Activated CD4-positive, alpha-beta T cell treated with anti-CD3 and anti-CD28 coated beads, Interleukin-2, amount 50 U/mL, for 4 hours (primary cell): Measurements from ENCODE around the gene GAA.

Experiments used
- DNase-seq, 2 experiments: peaks; one replicate each; pipeline ENCODE4 v3.0.0-alpha.2; 2020

GAA gene

DNA sequence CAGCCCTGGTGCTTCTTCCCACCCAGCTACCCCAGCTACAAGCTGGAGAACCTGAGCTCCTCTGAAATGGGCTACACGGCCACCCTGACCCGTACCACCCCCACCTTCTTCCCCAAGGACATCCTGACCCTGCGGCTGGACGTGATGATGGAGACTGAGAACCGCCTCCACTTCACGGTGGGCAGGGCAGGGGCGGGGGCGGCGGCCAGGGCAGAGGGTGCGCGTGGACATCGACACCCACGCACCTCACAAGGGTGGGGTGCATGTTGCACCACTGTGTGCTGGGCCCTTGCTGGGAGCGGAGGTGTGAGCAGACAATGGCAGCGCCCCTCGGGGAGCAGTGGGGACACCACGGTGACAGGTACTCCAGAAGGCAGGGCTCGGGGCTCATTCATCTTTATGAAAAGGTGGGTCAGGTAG, 3.6 kb downstream of the GAA start:
- DNase-seq: no peak

DNA sequence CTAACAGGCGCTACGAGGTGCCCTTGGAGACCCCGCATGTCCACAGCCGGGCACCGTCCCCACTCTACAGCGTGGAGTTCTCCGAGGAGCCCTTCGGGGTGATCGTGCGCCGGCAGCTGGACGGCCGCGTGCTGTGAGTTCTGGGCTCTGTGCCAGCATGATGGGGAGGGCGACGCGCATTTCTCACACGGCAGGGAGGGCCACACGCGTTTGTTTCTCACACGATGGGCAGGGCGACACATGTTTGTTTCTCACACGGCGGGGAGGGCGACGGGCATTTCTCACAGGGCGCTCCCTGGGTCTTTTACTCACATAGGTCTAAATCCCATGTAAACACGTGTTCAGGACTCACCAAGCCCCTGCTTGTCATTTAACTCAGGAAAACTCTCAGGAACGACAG, 4.4 kb downstream of the GAA start:
- DNase-seq: no peak

DNA sequence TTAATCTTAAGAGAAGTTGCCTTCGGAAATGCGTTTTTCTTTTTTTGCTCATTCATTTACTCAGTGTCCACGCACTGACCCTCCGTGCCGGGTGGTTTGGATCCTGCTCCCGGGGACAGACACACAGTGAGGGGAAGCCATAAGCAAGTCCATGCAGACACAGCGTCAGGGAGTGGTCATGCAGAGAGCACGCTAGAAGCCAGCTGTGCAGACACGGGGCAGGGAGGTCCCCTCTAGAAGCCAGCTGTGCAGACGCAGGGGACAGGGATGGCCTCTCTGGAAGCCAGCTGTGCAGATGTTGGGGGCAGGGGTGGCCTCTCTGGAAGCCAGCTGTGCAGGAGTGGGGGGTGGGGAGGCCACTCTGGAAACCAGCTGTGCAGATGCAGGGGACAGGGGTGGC, 4.8 kb downstream of the GAA start:
- DNase-seq: no peak

DNA sequence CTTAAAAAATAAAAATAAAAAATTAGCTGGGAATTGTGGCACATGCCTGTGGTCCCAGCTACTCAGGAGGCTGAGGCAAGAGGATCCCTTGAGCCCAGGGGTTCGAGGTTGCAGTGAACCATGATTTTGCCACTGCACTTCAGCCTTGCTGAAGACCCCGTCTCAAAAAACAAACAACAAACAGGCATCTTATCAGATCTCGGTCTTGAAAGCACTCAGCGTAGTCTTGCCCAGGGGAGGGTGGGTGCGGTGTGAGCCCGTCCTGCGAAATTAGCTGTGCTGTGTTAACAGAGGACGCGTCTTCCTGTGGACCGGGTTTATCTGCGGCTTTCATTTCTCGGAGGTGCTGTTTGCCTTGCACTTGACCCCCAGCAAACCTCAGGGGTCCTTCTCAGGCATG, 5.4 kb downstream of the GAA start:
- no peak for DNase-seq

DNA sequence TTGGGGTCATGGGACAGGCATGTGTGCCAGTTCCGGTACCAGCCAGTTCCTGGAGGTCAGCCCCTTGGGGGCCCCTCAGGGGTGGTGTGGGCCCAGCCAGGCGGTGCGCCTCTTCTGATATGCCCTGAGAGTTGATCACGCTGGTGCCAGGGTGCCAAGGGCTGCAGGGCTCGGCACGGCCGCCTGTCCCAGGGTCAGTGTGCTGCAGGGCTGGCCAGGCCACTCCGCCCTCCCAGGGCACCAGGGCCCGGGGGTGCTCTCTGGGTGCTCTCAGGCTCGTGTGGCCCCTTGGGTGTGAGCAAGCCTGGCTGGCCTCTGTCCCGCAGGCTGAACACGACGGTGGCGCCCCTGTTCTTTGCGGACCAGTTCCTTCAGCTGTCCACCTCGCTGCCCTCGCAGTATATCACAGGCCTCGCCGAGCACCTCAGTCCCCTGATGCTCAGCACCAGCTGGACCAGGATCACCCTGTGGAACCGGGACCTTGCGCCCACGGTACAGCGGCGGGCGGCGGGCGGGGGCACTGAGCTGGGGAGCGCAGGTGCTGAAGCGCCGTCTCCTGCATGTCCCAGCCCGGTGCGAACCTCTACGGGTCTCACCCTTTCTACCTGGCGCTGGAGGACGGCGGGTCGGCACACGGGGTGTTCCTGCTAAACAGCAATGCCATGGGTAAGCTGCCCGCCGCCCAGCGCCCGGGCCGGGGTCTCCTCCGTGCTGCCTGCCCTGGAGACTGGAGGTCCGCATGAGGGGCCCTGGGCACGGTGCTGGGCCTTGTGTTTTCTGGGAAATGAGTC, 6.0 kb downstream of the GAA start:
- DNase-seq: no peak

DNA sequence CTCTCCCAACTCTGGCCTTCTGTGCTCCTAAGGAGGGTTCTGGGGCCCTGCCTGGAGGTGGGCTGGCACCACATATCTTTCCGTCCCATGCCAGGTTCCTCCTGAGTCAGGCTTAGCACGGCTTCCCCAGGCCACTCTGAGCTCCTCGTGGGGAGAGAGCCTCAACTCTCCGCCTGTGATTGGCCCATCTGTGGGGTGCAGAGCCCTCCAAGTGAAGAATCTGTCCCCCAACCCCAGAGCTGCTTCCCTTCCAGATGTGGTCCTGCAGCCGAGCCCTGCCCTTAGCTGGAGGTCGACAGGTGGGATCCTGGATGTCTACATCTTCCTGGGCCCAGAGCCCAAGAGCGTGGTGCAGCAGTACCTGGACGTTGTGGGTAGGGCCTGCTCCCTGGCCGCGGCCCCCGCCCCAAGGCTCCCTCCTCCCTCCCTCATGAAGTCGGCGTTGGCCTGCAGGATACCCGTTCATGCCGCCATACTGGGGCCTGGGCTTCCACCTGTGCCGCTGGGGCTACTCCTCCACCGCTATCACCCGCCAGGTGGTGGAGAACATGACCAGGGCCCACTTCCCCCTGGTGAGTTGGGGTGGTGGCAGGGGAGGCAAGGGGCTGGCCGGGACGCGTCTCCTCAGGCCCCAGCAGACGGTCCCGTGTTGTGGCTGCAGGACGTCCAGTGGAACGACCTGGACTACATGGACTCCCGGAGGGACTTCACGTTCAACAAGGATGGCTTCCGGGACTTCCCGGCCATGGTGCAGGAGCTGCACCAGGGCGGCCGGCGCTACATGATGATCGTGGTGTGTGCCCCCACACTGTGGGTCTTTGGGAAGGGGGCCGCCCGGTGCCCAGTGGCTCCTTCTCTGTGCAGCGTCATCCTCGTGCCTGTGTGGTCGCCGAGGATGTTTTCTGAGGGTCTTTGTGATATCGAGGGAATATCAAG, 6.9 kb downstream of the GAA start:
- no peak for DNase-seq

DNA sequence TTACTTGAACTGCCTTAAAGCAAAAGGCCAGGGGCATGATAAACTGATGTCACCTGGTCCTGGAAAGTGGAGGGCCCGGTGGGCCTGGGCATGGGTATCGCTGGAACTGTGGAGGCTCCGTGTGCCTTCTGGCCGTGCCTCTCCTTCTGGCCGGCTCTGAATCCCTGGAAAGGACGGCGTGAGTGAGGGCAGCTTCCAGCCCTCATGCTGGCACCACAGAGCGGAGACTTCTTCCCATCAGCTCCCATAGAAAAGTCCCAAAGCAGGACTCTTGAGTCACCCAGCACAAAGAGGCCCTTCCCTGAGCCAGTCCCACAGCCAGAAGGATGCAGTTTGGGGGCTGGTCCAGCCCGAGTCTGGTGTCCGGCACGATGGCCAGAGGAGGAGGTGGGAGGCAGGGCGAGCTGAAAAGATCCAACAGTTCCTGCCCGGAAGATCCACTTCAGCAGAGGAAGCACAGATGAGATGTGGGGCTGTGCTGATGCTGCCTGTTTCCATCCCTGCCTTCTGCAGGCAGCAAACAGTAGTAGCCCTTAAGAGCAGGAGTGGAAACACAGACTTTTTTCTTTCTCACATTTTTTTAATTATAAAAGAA, 7.8 kb downstream of the GAA start:
- DNase-seq: no peak

DNA sequence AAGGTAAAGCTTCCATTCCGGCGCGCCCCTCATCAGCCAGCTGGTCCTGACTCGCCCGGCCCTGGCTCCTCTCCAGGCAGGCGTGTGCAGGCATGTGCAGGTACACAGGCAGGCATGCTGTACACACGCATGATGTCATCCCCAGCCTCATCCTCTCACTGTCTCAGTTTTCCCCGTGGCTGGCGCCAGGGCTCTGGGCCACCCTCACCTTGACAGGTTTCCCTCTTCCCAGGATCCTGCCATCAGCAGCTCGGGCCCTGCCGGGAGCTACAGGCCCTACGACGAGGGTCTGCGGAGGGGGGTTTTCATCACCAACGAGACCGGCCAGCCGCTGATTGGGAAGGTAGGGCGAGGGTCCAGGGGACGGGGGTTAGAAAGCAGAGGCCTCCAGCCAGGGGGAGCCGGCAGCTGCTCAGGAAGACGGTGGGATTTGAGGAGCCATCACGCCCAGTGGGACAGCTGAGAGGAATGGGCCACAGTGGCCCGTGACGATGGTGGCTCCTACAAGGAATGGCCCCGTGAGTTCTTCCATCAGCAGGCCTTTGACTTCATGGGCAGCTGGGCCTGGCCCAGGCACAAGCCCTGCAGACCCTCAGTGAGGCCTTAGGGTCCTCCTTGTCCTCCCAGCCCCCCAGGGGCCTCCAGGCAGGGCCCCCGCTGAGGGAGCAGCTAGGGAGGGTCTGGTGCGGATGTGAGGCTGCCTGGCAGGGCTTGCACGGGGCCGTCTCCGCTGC, 8.5 kb downstream of the GAA start:
- DNase-seq: no peak

DNA sequence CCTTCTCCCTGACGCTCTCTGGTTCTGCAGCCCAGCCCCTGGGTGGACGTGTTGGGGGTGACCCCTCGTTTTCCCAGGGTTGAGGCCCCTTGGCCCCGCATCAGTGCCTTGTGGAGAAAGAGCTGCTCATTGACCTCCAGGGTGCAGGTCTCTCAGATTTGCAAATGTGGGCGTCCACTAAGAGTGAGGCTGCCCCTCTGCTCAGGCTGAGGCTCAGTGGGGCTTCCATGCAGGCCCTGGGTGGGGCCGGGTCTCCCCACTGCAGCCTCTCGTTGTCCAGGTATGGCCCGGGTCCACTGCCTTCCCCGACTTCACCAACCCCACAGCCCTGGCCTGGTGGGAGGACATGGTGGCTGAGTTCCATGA, 9.0 kb downstream of the GAA start:
- DNase-seq: no peak

DNA sequence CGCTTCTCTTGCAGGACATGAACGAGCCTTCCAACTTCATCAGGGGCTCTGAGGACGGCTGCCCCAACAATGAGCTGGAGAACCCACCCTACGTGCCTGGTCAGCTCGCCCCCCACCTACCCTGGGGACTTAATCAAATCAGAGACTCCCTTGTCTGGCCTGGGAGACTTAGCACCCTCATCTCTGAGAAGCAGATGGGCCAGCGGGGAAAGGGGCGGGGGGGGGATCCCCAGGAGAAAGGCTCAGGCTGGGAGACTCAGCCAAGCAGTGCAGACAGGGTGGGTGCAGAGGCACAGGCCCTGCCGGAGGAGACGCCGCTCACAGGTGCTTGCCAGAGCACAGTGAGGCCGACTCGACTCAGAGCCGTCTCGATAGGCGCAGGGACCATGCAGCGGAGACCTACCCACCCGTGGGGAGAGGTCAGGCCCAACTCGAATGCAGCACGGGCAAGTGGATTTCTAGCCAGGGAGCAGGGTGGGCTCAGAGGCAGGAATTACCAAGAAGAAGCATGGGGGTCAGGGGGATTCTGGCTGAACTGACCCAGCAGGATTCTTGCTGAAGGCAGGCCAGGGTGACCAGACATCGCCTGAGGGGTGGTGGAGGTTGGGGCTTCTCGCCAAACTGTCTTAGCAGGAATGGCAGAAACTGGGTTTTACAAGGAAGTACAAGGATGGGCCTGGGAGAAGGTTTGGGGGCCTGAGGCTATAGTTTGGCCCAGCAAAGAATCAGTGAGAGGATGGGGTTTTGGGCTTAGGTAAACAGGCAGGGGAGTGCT, 9.7 kb downstream of the GAA start:
- DNase-seq: no peak

DNA sequence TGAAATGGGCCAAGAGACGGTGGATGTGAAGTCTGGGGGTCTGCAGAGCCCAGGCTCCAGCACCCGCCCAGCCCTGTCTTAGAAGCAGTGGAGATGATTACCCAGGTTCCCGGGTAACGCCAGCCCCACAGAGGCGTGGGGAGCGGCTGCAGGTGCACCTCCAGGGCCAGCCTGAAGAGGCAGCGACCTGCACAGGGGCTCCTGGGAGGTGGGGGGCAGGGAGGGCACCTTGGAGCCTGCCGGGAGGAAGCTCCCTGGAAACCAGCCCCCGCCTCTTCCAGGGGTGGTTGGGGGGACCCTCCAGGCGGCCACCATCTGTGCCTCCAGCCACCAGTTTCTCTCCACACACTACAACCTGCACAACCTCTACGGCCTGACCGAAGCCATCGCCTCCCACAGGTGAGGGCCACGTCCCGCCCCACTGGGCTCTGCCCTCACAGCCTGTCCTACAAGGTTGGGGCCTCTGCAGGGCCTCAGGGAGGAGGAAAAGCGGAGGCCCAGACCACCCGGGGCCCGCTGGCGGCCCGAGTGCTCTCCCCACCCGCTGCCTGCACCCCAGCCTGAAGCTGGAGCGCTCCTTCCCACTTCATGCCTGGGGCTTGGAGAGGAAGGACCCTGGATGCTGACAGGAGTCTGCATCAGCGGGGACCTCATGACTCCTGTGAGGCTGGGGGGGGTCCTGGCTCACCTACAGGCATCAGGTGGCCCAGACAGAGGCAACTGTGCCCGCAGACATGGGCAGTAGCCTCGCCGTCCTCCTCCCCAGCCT, 10.5 kb downstream of the GAA start:
- no peak for DNase-seq

DNA sequence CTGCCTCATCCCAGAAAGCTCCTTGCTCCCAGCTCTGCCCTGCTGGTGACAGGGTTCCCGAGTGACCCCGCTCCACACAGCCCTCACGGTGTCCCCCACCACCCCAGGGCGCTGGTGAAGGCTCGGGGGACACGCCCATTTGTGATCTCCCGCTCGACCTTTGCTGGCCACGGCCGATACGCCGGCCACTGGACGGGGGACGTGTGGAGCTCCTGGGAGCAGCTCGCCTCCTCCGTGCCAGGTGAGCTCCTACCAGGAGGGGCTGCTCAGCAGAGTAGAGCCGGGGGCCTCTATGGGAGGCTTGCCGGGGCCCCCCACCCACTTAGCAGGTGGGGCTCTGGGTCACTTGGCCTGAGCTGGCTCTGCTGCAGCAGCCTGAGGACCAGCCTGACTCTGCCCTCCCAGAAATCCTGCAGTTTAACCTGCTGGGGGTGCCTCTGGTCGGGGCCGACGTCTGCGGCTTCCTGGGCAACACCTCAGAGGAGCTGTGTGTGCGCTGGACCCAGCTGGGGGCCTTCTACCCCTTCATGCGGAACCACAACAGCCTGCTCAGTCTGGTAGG, 11.2 kb downstream of the GAA start:
- DNase-seq: no peak

DNA sequence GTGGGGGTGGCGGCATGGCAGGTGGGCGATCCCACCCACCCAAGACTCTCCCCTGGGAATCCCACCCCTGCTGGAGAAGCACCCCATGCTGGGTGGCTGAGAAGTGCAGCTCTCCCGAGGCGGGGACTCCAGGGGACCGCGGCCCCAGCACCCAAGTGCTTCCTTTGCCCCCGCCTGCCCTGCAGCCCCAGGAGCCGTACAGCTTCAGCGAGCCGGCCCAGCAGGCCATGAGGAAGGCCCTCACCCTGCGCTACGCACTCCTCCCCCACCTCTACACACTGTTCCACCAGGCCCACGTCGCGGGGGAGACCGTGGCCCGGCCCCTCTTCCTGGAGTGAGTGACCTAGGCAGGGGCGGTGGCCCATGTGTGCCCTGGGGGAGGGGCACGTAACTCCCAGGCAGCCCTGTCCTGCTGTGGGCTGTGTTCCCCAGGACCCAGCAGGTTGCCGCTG, 11.7 kb downstream of the GAA start:
- DNase-seq: no peak

DNA sequence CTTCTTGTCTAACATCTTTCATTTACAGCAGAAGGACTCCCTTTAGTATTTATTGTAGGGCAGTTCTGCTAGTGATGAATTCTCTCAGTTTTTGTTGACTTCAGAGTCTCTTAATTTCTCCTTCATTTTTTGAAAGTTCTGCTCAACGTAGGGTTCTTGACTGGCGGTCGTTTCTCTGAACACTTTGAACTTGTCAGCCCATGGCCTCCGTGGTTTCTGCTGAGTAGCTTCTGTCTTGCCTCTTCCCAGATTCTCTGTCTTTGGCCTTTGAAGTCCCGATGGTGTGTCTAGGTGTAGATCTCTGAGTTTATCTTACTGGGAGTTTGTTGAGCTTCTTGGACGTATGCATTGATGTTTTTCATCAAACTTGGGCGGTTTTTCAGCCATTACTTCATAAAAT, 13.4 kb downstream of the GAA start:
- DNase-seq: no peak

DNA sequence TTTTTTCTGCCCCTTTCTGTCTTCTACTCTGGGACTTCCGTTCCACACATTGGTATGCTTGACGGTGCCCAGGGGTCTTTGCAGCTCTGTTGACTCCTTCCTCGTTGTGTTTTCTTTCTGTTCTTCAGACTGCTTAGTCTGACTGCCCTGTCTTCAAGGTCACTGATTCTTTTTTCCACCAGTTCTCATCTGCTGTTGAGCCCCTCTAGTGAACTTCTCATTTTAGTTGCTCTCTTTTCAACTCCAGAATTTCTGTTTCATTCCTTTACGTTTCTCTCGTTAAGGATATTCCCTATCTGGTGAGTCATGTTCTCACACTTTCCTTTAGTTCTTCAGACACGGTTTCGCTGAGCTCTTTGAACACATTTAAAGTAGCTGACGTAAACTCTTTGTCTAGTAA, 13.8 kb downstream of the GAA start:
- DNase-seq: no peak

DNA sequence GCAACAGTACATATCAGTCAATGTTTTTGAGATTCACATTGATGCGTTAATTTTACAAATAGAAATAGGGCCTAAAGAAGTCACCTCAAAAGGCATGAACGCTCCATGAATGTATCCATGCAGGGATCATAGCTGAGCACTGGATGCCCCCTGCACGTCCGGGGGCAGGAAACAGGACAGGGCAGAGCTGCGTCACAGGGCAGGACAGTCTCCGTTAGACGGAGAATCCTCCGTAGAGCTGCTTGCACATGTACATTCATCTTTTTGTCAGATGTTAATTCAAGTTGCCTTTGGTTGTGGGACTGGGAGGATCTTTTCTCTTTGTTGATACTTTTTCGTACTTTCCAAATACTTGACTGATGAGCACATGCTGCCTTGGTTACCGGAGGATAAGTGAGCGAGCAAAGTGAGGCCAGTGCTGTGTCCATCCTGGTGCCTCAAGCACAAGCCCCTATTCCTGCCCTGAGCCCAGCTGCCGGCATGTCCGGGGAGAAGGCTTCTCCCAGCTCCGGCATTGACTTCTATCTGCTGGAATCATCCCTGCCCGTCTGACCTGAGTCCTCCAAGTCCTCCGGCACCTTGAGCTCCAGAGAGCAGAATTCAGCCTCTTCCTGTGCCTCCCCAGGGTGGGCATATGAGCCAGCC, 15.0 kb downstream of the GAA start:
- no peak for DNase-seq

DNA sequence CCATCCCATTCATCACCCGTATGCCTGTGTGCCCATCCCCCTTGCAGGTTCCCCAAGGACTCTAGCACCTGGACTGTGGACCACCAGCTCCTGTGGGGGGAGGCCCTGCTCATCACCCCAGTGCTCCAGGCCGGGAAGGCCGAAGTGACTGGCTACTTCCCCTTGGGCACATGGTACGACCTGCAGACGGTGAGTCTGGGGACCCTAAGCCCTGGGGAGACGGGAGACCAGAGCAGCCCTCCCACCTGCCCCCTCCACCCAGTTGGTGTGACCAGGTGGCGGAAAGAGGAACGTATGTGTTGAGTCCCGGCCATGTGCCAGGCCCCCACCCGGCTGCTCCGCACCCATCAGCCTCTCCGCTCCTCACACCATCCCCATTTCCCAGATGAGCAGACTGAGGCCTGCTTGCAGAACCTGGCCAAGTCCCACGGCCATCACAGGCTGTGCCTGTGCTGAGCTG, 15.6 kb downstream of the GAA start:
- no peak for DNase-seq

DNA sequence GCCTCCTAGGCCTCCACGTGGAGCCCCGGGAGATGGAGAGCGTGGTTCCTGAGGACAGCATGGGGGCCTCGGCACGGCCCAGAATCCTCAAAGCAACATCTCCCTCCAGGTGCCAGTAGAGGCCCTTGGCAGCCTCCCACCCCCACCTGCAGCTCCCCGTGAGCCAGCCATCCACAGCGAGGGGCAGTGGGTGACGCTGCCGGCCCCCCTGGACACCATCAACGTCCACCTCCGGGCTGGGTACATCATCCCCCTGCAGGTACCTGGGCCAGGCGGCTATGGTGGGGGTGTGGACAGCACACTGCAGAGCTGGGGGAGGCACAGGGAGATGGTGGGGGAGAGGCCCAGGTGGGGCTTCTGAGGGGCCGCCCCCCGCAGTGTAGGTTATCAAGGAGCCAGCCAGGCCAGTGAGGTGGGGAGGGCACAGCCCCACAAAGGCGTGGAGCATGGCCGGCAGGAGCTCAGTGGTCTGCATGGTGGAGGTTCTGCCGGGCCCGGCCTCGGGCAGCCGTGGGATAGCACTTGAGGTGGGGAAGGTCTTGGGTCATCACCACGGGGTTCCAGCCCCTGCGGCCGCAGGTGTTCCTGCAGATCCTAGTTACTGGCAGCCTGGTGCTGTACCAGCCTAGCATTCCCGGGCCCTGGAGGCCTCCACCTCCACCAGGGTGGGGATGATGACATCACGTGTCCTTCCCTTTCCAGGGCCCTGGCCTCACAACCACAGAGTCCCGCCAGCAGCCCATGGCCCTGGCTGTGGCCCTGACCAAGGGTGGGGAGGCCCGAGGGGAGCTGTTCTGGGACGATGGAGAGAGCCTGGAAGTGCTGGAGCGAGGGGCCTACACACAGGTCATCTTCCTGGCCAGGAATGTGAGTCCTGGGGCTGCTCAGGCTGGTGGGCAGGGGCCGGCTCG, 16.4 kb downstream of the GAA start:
- DNase-seq: no peak

DNA sequence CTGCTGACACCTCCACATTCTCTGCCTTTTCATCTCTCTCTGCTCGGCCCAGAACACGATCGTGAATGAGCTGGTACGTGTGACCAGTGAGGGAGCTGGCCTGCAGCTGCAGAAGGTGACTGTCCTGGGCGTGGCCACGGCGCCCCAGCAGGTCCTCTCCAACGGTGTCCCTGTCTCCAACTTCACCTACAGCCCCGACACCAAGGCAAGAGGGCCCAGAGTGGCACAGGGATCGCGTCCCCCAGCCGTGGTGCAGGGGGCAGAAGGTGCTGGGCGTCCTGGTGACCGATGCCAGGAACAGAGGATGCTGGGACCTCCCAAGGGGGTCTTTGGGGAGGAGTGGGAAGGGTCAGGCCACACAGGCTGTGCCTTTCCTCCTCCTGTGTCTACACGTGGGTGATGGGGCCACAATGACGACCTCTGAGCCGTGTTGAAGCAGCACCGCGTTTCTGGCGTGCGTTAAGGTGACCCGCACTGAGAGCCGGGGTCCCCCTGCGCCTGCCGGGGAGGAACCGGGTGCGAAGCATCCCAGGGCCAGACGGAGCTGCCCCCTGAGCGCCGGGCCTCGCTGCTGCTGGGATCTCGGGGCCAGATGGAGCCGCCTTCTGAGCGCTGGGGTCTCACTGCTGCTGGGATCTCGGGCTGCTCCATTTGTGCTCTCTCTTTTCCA, 17.4 kb downstream of the GAA start:
- DNase-seq: no peak
